K562 (cell line): Measurements from ENCODE around the gene NDFIP1. TPM values are rescaled to one million over a fixed set of nuclear protein-coding genes. Genes with fewer than 3 reads are reported as not detected.

Experiments
- ATAC-seq: fragments of 200-7000 bp; cut with Tn5 transposase; 3 replicates; pipeline ENCODE4 v1.9.1; 2020; ENCODE audit warnings: moderate library complexity
- BruUV-seq: library from RNA; stranded (reverse); fragments of 400-500 nt; replicated peaks from 2 replicates; lab custom pipeline; 2021; lab: Mats Ljungman, UMichigan
- CTCF ChIA-PET: fragments of 300-600 bp; formaldehyde crosslinking; extraction: SDS; loops from one replicate; lab custom pipeline; 2021; ENCODE audit warnings: low intra/inter-chr PET ratio; lab: Yijun Ruan, JAX
- POLR2A ChIA-PET: fragments of 300-600, 350-650 bp; sonication (Branson Sonifier 250); formaldehyde crosslinking; extraction: SDS; loops from one replicate; lab custom pipeline; 2021; ENCODE audit warnings: antibody characterized with exemption, inconsistent platforms; lab: Yijun Ruan, JAX
- DNase-seq, 4 experiments: peaks; one replicate each; pipeline versions ENCODE4 v3.0.0 to v3.0.0-alpha.2; 2011 to 2018; ENCODE audit warnings: low spot score in 3 of 4, mixed read lengths in 3 of 4; ENCODE audit errors: extremely low read depth in 1 of 4
- FAIRE-seq: peaks from 2 replicates; lab custom pipeline; 2011; peaks lifted over from hg19 to GRCh38; lab: Jason Lieb, UNC
- H2AFZ ChIP-seq: 2 replicates; pipeline ENCODE4 v1.6.0; 2011; ENCODE audit warnings: low read depth, low read length, control low read depth, inconsistent platforms
- H3K27ac ChIP-seq: fragments of 200-600 bp; 3 replicates; pipeline ENCODE4 v1.8.0; 2011; ENCODE audit warnings: low read depth, mild to moderate bottlenecking, control low read depth, inconsistent platforms, low read length, moderate library complexity, mixed read lengths; ENCODE audit errors: extremely low read depth
- H3K27me3 ChIP-seq, 2 experiments: fragments of 300-600 bp in 1 of 2; 2 replicates in 1 of 2; 3 replicates in 1 of 2; pipeline versions ENCODE4 v1.6.0 to v1.8.0; 2011; ENCODE audit warnings: inconsistent platforms in 2 of 2, low read length in 2 of 2, mild to moderate bottlenecking in 1 of 2, mixed read lengths in 1 of 2, moderate library complexity in 1 of 2; ENCODE audit not compliant: control insufficient read depth in 2 of 2, insufficient read depth in 2 of 2
- H3K36me3 ChIP-seq: fragments of 300-600 bp; 3 replicates; pipeline ENCODE4 v1.8.0; 2011; ENCODE audit warnings: mild to moderate bottlenecking, low read length, inconsistent platforms; ENCODE audit not compliant: control insufficient read depth, insufficient read depth
- H3K4me1 ChIP-seq, 2 experiments: fragments of 200-600 bp in 1 of 2; replicated peaks in 1 of 2; 2 replicates in 1 of 2; 3 replicates in 1 of 2; pipeline versions ENCODE4 v1.5.1 to v1.8.0; 2011; ENCODE audit warnings: inconsistent platforms in 2 of 2, low read length in 2 of 2, mild to moderate bottlenecking in 1 of 2, mixed read lengths in 1 of 2, moderate library complexity in 1 of 2; ENCODE audit not compliant: control insufficient read depth in 2 of 2, insufficient read depth in 2 of 2
- H3K4me2 ChIP-seq: 2 replicates; pipeline ENCODE4 v1.6.1; 2011; ENCODE audit warnings: low read length, control low read depth, inconsistent platforms, mixed read lengths; ENCODE audit not compliant: insufficient read depth
- H3K4me3 ChIP-seq: fragments of 200-600 bp; sonication (generic), shearing (Covaris generic); 2 replicates; pipeline ENCODE4 v1.5.1; 2016; ENCODE audit warnings: control low read depth, inconsistent platforms
- H3K79me2 ChIP-seq: fragments of 200-600 bp; 3 replicates; pipeline ENCODE4 v1.8.0; 2011; ENCODE audit warnings: low read length, inconsistent platforms; ENCODE audit not compliant: control insufficient read depth, insufficient read depth
- H3K9ac ChIP-seq, 2 experiments: 2 replicates each; pipeline versions ENCODE4 v1.6.0 to v1.6.1; 2011; ENCODE audit warnings: low read depth in 2 of 2, low read length in 2 of 2, control low read depth in 1 of 2, inconsistent platforms in 1 of 2, mild to moderate bottlenecking in 1 of 2, mixed read lengths in 1 of 2; ENCODE audit not compliant: insufficient read depth in 1 of 2
- H3K9me1 ChIP-seq: one replicate; pipeline ENCODE4 v1.6.0; 2011; ENCODE audit warnings: inconsistent platforms, mild to moderate bottlenecking, low read length, moderate library complexity; ENCODE audit not compliant: control insufficient read depth, insufficient read depth
- H3K9me3 ChIP-seq: replicated peaks from 2 replicates; pipeline ENCODE4 v1.5.1; 2011; ENCODE audit warnings: low read depth, low read length, inconsistent platforms; ENCODE audit not compliant: control insufficient read depth, insufficient read depth
- H4K20me1 ChIP-seq: replicated peaks from 2 replicates; pipeline ENCODE4 v1.6.1; 2011; ENCODE audit warnings: low read length, inconsistent platforms, mixed read lengths; ENCODE audit not compliant: control insufficient read depth, insufficient read depth
- ARNT ChIP-seq, 2 experiments: fragments of 450-650 bp; IDR thresholded peaks; 2 replicates each; pipeline ENCODE4 v1.6.1; 2016; ENCODE audit warnings: mild to moderate bottlenecking in 1 of 2
- BDP1 ChIP-seq: IDR thresholded peaks from 3 replicates; pipeline ENCODE4 v1.6.1; 2011; ENCODE audit not compliant: insufficient read length, insufficient read depth
- CREBBP ChIP-seq: IDR thresholded peaks from one replicate; pipeline ENCODE4 v1.6.1; 2012; ENCODE audit warnings: low read depth, mild to moderate bottlenecking, control low read depth, inconsistent platforms, low read length
- ILK ChIP-seq: fragments of 450-650 bp; IDR thresholded peaks from 2 replicates; pipeline ENCODE4 v1.6.1; 2016; ENCODE audit warnings: missing genetic modification characterization, low read depth, mild to moderate bottlenecking, missing compliant biosample characterization, moderate library complexity, borderline replicate concordance
- IRF9 ChIP-seq: fragments of 450-650 bp; IDR thresholded peaks from 2 replicates; pipeline ENCODE4 v1.6.1; 2016; ENCODE audit warnings: missing biosample characterization, missing genetic modification characterization
- KDM5B ChIP-seq: fragments of 200-600 bp; sonication (generic); IDR thresholded peaks from 2 replicates; pipeline ENCODE4 v1.6.1; 2012; ENCODE audit warnings: low read depth, mild to moderate bottlenecking, moderate library complexity, low read length, control low read depth, inconsistent platforms; ENCODE audit not compliant: insufficient replicate concordance
- MTA2 ChIP-seq: fragments of 450-650 bp; IDR thresholded peaks from 2 replicates; pipeline ENCODE4 v1.6.1; 2016; ENCODE audit warnings: low read depth
- NCOR1 ChIP-seq: fragments of 450-650 bp; IDR thresholded peaks from 2 replicates; pipeline ENCODE4 v1.6.1; 2016; ENCODE audit warnings: mild to moderate bottlenecking, moderate library complexity
- PTBP1 ChIP-seq: fragments of 200-400 bp; formaldehyde crosslinking; IDR thresholded peaks from 2 replicates; pipeline ENCODE4 v1.6.1; 2017; ENCODE audit warnings: low read depth, low read length
- SIX5 ChIP-seq, 2 experiments: IDR thresholded peaks; 2 replicates each; pipeline ENCODE4 v1.6.1; 2011; ENCODE audit warnings: low read length in 2 of 2, borderline replicate concordance in 1 of 2, low read depth in 1 of 2, mild to moderate bottlenecking in 1 of 2, moderate library complexity in 1 of 2; ENCODE audit not compliant: insufficient read depth in 1 of 2
- TRIM28 ChIP-seq: fragments of 450-650 bp; IDR thresholded peaks from 2 replicates; pipeline ENCODE4 v1.6.1; 2017
- ZBTB1 ChIP-seq: sonication (generic); formaldehyde crosslinking; IDR thresholded peaks from 2 replicates; pipeline ENCODE4 v1.8.1; 2023; ENCODE audit warnings: missing genetic modification reagents, low read depth, mild to moderate bottlenecking, borderline replicate concordance
- ZNF263 ChIP-seq: sonication (generic); formaldehyde crosslinking; IDR thresholded peaks from 2 replicates; pipeline ENCODE4 v1.8.0; 2022; ENCODE audit warnings: mild to moderate bottlenecking, missing genetic modification reagents, borderline replicate concordance
- ZSCAN32 ChIP-seq: fragments of 450-650 bp; formaldehyde crosslinking; IDR thresholded peaks from 2 replicates; pipeline ENCODE4 v1.4.0; 2020; ENCODE audit warnings: mild to moderate bottlenecking, moderate library complexity
- WGBS: fragments of 100-300 bp; shearing (Covaris generic); methylation state at CpG from one replicate; pipeline ENCODE4 v1.1.6; 2016; ENCODE audit warnings: low coverage, mixed read lengths; ENCODE audit not compliant: insufficient coverage; ENCODE audit errors: missing lambda C conversion rate; 5-methylcytosine and 5-hydroxymethylcytosine counted together
- in situ Hi-C: fragments of 300-500 bp; cut with MboI; formaldehyde crosslinking; loops from 4 replicates; pipeline ENCODE4 v1.15.0; 2018; ENCODE audit warnings: inconsistent platforms, mixed read lengths
- intact Hi-C: fragments of 100-400 bp; cut with micrococcal nuclease; formaldehyde crosslinking; loops from 2 replicates; pipeline ENCODE4 v1.14.2; 2022
- polyA plus RNA-seq, 8 experiments: library from polyadenylated mRNA; depleted of rRNA in 4 of 8; stranded (reverse) in 5 of 8; unstranded in 3 of 8; fragments of >200 nt; fragmentation: Nextera tagmentation in 2 of 8; fragmentation: Illumina TruSeq in 1 of 8; extraction: Ambion mirVana in 2 of 8; extraction: Trizol in 1 of 8; gene quantifications; 2 replicates each; pipeline versions ENCODE4 v1.2.1 to v1.2.3, GENCODE V29; 2011 to 2014; ENCODE audit warnings: inconsistent platforms in 1 of 8, missing spikeins in 1 of 8
- total RNA-seq, 7 experiments: library from RNA; depleted of rRNA in 6 of 7; stranded (reverse); fragments of >200 nt in 6 of 7; fragmentation: Illumina TruSeq in 2 of 7; extraction: Trizol in 2 of 7; gene quantifications; 2 replicates each; pipeline versions ENCODE4 v1.2.1 to v1.2.3, GENCODE V29; 2011 to 2021; ENCODE audit warnings: low replicate concordance in 1 of 7
- TF ChIP-seq, protein P1 (sequence below): fragments of 450-650 bp; IDR thresholded peaks from 2 replicates; pipeline ENCODE4 v1.6.1; 2016; ENCODE audit warnings: antibody characterized with exemption
- TF ChIP-seq, protein P2 (sequence below): fragments of 450-650 bp; IDR thresholded peaks from 2 replicates; pipeline ENCODE4 v1.7.0; 2016; ENCODE audit warnings: borderline replicate concordance

The NDFIP1 gene
- total and polyA plus RNA-seq, 9 of the 15 experiments (the other 6 are each of a cell fraction or from before 2014, with no cell fraction given), result 5.3 to 37.5 (median 31.9) TPM

DNA sequence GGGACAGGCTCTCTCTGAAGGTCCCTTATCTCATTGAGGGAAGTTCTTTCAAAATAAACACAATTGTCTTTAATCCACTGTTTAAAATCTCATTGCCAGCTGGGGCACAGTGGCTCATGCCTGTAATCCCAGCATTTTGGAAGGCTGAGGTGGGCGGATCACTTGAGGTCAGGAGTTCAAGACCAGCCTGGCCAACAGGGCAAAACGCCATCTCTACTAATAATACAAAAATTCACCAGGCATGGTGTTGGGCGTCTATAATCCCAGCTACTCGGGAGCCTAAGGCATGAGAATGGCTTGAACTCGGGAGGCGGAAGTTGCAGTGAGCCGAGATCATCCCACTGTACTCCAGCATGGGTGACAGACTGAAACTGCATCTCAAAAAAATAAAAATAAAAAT is 8.3 kb upstream of the NDFIP1 start:
- ChIA-PET CTCF (no interaction called here), POLR2A (no interaction called here)
- in situ Hi-C loops (no loop called here), intact Hi-C loops (no loop called here)
- Histone ChIP-seq H3K9ac (no peak overlapping the region), H3K9me1 (no peaks in the 10 kb centered on the region), H2AFZ (no peak overlapping the region), H4K20me1 (no peaks in the 10 kb centered on the region), H3K9me3 (no peaks in the 10 kb centered on the region), H3K4me3 (no peak overlapping the region), H3K27me3 (no peaks in the 10 kb centered on the region), H3K4me2 (no peak overlapping the region)
- DNase-seq (no peak), ATAC-seq (no peak)
- WGBS, result 67% methylated on average over 7 of the region's 7 CpGs
- BruUV-seq, result no TSS peak
- TF ChIP-seq TRIM28 (no peak), ZNF263 (CRISPR knock-in tag) (no peak), ZBTB1 (CRISPR knock-in tag) (no peak), PTBP1 (no peak), MTA2 (no peak), IRF9 (tag) (no peak), CREBBP (no peak), ZSCAN32 (CRISPR knock-in tag) (no peak), NCOR1 (no peak), SIX5 (IDR thresholded peaks at IDR 0.05; ENCODE audit: borderline replicate concordance in 1 of 2, insufficient read depth in 1 of 2, low read depth in 1 of 2, low read length in 2 of 2) (no peak), BDP1 (no peak), ARNT (IDR thresholded peaks at IDR 0.05) (no peak), ILK (no peak), KDM5B (no peak)
- TF ChIP-seq, protein P1, sequence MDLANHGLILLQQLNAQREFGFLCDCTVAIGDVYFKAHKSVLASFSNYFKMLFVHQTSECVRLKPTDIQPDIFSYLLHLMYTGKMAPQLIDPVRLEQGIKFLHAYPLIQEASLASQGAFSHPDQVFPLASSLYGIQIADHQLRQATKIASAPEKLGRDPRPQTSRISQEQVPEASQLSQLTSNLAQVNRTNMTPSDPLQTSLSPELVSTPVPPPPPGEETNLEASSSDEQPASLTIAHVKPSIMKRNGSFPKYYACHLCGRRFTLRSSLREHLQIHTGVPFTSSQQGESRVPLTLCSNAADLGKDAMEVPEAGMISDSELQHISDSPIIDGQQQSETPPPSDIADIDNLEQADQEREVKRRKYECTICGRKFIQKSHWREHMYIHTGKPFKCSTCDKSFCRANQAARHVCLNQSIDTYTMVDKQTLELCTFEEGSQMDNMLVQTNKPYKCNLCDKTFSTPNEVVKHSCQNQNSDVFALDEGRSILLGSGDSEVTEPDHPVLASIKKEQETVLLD, result no peak
- TF ChIP-seq, protein P2, sequence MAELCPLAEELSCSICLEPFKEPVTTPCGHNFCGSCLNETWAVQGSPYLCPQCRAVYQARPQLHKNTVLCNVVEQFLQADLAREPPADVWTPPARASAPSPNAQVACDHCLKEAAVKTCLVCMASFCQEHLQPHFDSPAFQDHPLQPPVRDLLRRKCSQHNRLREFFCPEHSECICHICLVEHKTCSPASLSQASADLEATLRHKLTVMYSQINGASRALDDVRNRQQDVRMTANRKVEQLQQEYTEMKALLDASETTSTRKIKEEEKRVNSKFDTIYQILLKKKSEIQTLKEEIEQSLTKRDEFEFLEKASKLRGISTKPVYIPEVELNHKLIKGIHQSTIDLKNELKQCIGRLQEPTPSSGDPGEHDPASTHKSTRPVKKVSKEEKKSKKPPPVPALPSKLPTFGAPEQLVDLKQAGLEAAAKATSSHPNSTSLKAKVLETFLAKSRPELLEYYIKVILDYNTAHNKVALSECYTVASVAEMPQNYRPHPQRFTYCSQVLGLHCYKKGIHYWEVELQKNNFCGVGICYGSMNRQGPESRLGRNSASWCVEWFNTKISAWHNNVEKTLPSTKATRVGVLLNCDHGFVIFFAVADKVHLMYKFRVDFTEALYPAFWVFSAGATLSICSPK, result no peak
- TF ChIP-seq, all 486 proteins: peak for 0
- no peaks in the 10 kb centered on the region for H3K79me2 ChIP-seq
- H3K4me1 ChIP-seq, result peaks cover 11 to 15% of the 10 kb centered on the region in 2 experiments; a peak in 4 of 5 replicates
- H3K27ac ChIP-seq, result no peak overlapping the region
- H3K36me3 ChIP-seq, result no peaks in the 10 kb centered on the region
- no peak for FAIRE-seq
